HEK293 (cell line): ENCODE results near the gene SDC3.
"Not testable (repeated sequence)": the region's sequence is repeated elsewhere in the genome, so short reads cannot be mapped to it uniquely, and the experiment has no call there.

ENCODE experiments used
- CTCF ChIP-seq: fragments of 450-650 bp; formaldehyde crosslinking; IDR thresholded peaks from 2 replicates; pipeline ENCODE4 v1.5.1; 2016; ENCODE audit warnings: missing biosample characterization, missing genetic modification characterization
- PATZ1 ChIP-seq: fragments of 450-650 bp; formaldehyde crosslinking; IDR thresholded peaks from 2 replicates; pipeline ENCODE4 v1.5.1; 2016; ENCODE audit warnings: missing biosample characterization, missing genetic modification characterization
- YY1 ChIP-seq: fragments of 450-650 bp; formaldehyde crosslinking; IDR thresholded peaks from 2 replicates; pipeline ENCODE4 v1.5.1; 2018; ENCODE audit warnings: missing biosample characterization, missing genetic modification characterization
- YY2 ChIP-seq: fragments of 450-650 bp; formaldehyde crosslinking; IDR thresholded peaks from 2 replicates; pipeline ENCODE4 v1.5.1; 2016; ENCODE audit warnings: missing biosample characterization, missing genetic modification characterization
- ZNF112 ChIP-seq: fragments of 450-650 bp; formaldehyde crosslinking; IDR thresholded peaks from 2 replicates; pipeline ENCODE4 v1.5.0; 2017; ENCODE audit warnings: missing biosample characterization, missing genetic modification characterization
- ZNF449 ChIP-seq: fragments of 450-650 bp; formaldehyde crosslinking; IDR thresholded peaks from 2 replicates; pipeline ENCODE4 v1.5.1; 2017; ENCODE audit warnings: missing biosample characterization, mild to moderate bottlenecking, missing genetic modification characterization, moderate library complexity
- ZNF510 ChIP-seq: fragments of 450-650 bp; formaldehyde crosslinking; IDR thresholded peaks from 2 replicates; pipeline ENCODE4 v1.5.1; 2018; ENCODE audit warnings: mild to moderate bottlenecking, missing genetic modification characterization, missing biosample characterization; ENCODE audit not compliant: insufficient replicate concordance
- ZNF513 ChIP-seq: fragments of 450-650 bp; IDR thresholded peaks from 2 replicates; pipeline ENCODE4 v1.5.1; 2018; ENCODE audit warnings: missing biosample characterization, missing genetic modification characterization
- ZNF549 ChIP-seq: fragments of 450-650 bp; IDR thresholded peaks from 2 replicates; pipeline ENCODE4 v1.5.1; 2018; ENCODE audit warnings: missing biosample characterization, missing genetic modification characterization, mild to moderate bottlenecking, inconsistent platforms, moderate library complexity
- ZNF843 ChIP-seq: fragments of 450-650 bp; formaldehyde crosslinking; IDR thresholded peaks from 2 replicates; pipeline ENCODE4 v1.5.1; 2016; ENCODE audit warnings: missing biosample characterization, missing genetic modification characterization

- not testable (repeated sequence) for TF ChIP-seq CTCF (tag by site-specific recombination); YY1 (tag by site-specific recombination); ZNF510 (tag by site-specific recombination); PATZ1 (tag by site-specific recombination); ZNF843 (tag by site-specific recombination); ZNF513; ZNF449 (tag by site-specific recombination); YY2; ZNF549 (tag by site-specific recombination); ZNF112 (tag by site-specific recombination)
Observed at GRCh38 chr1:30935758-30936157, 27.2 kb upstream of the SDC3 start.
